Measurements from ENCODE around the gene CD300LB. TPM values are rescaled to one million over a fixed set of nuclear protein-coding genes. Genes with fewer than 3 reads are reported as not detected.

The CD300LB gene
- total RNA-seq, 1 donor from 2014 or later, result not detected

DNA sequence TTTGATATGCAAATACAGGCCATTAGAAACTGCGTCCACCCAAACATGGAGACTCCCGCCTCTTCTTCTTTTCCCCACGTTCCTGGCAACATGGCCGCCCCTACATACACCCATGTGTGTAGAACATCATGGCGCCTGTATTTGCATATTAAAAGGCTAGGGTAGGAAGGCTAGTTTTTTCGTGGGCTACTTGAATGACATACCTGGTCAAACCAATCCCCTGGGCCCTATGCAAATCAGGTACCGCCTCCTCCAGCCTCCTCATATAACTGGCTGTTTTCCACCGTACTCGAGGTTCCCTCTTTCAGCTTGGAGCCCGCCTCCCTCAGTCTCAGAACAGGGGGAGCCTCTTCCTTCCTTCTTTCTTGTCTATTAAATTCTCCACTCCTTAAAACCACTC, 840 bp upstream of the CD300LB start:
- DNase-seq (ENCODE audit: extremely low spot score, unreplicated experiment), result peak; percentile 54
- Mint-ChIP-seq H3K27ac (ENCODE audit: unreplicated experiment) (no peak overlapping the region), H3K4me3 (ENCODE audit: unreplicated experiment) (no peak overlapping the region), H3K27me3 (ENCODE audit: unreplicated experiment) (peaks cover 5% of the 10 kb centered on the region), H3K4me1 (ENCODE audit: unreplicated experiment) (no peaks in the 10 kb centered on the region), H3K9me3 (ENCODE audit: unreplicated experiment) (no peaks in the 10 kb centered on the region), H3K36me3 (ENCODE audit: unreplicated experiment) (no peaks in the 10 kb centered on the region)
- TF ChIP-seq, protein P1, sequence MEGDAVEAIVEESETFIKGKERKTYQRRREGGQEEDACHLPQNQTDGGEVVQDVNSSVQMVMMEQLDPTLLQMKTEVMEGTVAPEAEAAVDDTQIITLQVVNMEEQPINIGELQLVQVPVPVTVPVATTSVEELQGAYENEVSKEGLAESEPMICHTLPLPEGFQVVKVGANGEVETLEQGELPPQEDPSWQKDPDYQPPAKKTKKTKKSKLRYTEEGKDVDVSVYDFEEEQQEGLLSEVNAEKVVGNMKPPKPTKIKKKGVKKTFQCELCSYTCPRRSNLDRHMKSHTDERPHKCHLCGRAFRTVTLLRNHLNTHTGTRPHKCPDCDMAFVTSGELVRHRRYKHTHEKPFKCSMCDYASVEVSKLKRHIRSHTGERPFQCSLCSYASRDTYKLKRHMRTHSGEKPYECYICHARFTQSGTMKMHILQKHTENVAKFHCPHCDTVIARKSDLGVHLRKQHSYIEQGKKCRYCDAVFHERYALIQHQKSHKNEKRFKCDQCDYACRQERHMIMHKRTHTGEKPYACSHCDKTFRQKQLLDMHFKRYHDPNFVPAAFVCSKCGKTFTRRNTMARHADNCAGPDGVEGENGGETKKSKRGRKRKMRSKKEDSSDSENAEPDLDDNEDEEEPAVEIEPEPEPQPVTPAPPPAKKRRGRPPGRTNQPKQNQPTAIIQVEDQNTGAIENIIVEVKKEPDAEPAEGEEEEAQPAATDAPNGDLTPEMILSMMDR (IDR thresholded peaks at IDR 0.05), result no peak

DNA sequence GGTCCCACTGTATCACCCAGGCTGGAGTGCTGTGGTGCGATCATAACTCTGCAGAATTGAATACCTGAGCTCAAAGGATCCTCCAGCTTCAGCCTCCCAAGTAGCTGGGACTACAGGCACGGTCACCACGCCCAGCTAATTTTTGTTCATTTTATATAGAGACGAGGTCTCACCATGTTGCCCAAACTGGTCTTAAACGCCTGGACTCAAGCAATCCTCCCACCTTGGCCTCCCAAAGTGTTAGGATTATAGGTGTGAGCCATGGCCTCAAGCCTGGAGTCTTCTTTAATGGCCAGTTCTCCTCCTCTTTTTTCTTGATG, 484 bp downstream of the CD300LB start:
- TF ChIP-seq, protein P1 (IDR thresholded peaks at IDR 0.05), result no peak
- H3K36me3 Mint-ChIP-seq (ENCODE audit: unreplicated experiment), result no peaks in the 10 kb centered on the region
- DNase-seq (ENCODE audit: extremely low spot score, unreplicated experiment), result peak; percentile 30
- no peaks in the 10 kb centered on the region for H3K9me3 Mint-ChIP-seq (ENCODE audit: unreplicated experiment)
- H3K27me3 Mint-ChIP-seq (ENCODE audit: unreplicated experiment), result no peaks in the 10 kb centered on the region
- no peak overlapping the region for H3K27ac Mint-ChIP-seq (ENCODE audit: unreplicated experiment)
- no peak overlapping the region for H3K4me3 Mint-ChIP-seq (ENCODE audit: unreplicated experiment)
- no peaks in the 10 kb centered on the region for H3K4me1 Mint-ChIP-seq (ENCODE audit: unreplicated experiment)

DNA sequence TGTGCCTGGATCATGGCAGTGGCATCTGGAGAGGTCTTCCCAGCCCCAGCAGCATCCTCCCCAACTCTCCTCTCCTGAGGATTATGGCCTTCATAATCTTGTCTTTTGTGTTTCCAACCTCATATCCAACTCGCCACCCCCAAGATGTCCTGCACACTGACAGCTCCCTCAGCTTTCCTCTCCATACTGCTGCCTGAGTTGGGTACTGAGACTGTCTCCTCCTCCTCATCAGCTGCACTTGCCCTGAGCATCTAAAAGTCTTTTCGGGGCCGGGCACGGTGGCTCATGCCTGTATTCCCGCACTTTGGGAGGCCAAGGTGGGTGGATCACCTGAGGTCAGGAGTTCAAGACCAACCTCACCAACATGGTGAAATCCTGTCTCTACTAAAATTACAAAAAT, 2.0 kb downstream of the CD300LB start:
- peak; percentile 67 for DNase-seq (ENCODE audit: extremely low spot score, unreplicated experiment)

DNA sequence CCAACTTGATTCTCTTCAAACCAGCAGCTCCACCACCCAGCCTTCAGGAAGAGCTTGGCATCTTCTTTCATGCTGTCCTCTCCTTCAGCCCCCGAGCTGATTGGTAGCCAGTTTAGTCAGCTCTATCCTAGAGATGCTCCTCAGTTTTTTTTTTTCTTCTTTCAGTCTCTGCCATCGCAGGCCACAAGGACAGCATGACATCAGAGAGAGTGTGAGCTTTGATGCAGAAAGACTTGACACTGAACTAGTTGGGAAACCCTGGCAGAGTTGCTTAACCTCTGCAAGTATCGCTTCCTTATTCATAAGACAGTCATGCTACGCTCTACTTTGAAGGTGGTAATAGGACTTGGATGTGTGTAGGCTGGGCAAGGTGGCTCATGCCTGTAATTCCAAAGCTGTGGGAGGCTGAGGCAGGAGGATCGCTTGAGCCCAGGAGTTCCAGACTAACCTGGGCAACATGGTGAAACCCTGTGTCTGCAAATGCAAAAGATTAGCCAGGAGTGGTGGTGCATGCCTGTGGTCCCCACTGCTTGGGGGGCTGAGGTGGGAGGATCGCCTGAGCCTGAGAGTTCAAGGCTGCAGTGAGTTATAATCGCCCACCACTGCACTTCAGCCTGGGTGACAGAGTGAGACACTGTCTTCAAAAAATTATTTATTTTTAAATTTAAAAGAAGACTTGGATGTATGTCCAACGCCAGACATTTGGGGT, 2.6 kb downstream of the CD300LB start:
- no peak overlapping the region for H3K27ac Mint-ChIP-seq (ENCODE audit: unreplicated experiment)
- DNase-seq (ENCODE audit: extremely low spot score, unreplicated experiment), result peak; percentile 75
- no peak overlapping the region for H3K4me3 Mint-ChIP-seq (ENCODE audit: unreplicated experiment)
- H3K27me3 Mint-ChIP-seq (ENCODE audit: unreplicated experiment), result no peaks in the 10 kb centered on the region
- H3K36me3 Mint-ChIP-seq (ENCODE audit: unreplicated experiment), result no peaks in the 10 kb centered on the region
- TF ChIP-seq, protein P1 (IDR thresholded peaks at IDR 0.05), result no peak
- no peaks in the 10 kb centered on the region for H3K4me1 Mint-ChIP-seq (ENCODE audit: unreplicated experiment)
- H3K9me3 Mint-ChIP-seq (ENCODE audit: unreplicated experiment), result no peaks in the 10 kb centered on the region

More for the DNA sequence above, 2.0 kb downstream of the CD300LB start:
- Mint-ChIP-seq H3K36me3 (ENCODE audit: unreplicated experiment) (no peaks in the 10 kb centered on the region), H3K4me1 (ENCODE audit: unreplicated experiment) (no peaks in the 10 kb centered on the region), H3K27me3 (ENCODE audit: unreplicated experiment) (no peaks in the 10 kb centered on the region), H3K4me3 (ENCODE audit: unreplicated experiment) (no peak overlapping the region), H3K9me3 (ENCODE audit: unreplicated experiment) (no peaks in the 10 kb centered on the region), H3K27ac (ENCODE audit: unreplicated experiment) (no peak overlapping the region)
- TF ChIP-seq, protein P1 (IDR thresholded peaks at IDR 0.05), result no peak

DNA sequence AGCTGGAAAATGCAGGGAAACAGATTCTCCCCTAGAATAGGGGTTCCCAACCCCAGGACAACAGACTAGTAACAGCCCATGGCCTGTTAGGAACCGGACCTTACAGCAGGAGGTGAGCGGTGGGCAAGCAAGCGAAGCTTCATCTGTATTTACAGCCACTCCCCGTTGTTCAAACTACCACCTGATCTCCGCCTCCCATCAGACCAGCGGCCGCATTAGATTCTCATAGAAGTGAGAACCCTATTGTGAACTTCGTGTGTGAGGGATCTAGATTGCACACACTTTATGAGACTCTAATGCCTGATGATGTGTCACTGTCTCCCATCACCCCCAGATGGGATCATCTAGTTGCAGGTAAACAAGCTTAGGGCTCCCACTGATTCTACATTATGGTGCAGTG, 3.5 kb downstream of the CD300LB start:
- H3K4me3 Mint-ChIP-seq (ENCODE audit: unreplicated experiment), result no peak overlapping the region
- H3K27me3 Mint-ChIP-seq (ENCODE audit: unreplicated experiment), result no peaks in the 10 kb centered on the region
- TF ChIP-seq, protein P1 (IDR thresholded peaks at IDR 0.05), result no peak
- no peak overlapping the region for H3K27ac Mint-ChIP-seq (ENCODE audit: unreplicated experiment)
- H3K4me1 Mint-ChIP-seq (ENCODE audit: unreplicated experiment), result no peaks in the 10 kb centered on the region
- H3K36me3 Mint-ChIP-seq (ENCODE audit: unreplicated experiment), result no peaks in the 10 kb centered on the region
- DNase-seq (ENCODE audit: extremely low spot score, unreplicated experiment), result no peak
- H3K9me3 Mint-ChIP-seq (ENCODE audit: unreplicated experiment), result no peaks in the 10 kb centered on the region

All from osteocyte (in vitro differentiated cells).